Esophagus squamous epithelium (tissue), 5 donors: ENCODE results near the gene SRMS. TPM values are rescaled to one million over a fixed set of nuclear protein-coding genes. Genes with fewer than 3 reads are reported as not detected.

Experiments
- DNase-seq: peaks from one replicate; lab custom pipeline; 2025; lab: John Stamatoyannopoulos, UW
- H3K27ac ChIP-seq, 4 donors: fragments of 200-600 bp; sonication (generic); one replicate each; pipeline ENCODE4 v1.5.1; 2016 to 2019; ENCODE audit warnings: mild to moderate bottlenecking in 1 of 4
- H3K27me3 ChIP-seq, 4 donors: fragments of 200-600 bp; sonication (generic); 1 replicate in 3 of 4; 2 replicates in 1 of 4; pipeline versions ENCODE4 v1.5.1 to v1.6.0; 2017 to 2021; ENCODE audit warnings: antibody characterized with exemption in 1 of 4
- H3K36me3 ChIP-seq, 3 donors: fragments of 200-600 bp; sonication (generic); one replicate each; pipeline ENCODE4 v1.5.1; 2016 to 2019
- H3K4me1 ChIP-seq, 3 donors: fragments of 200-600 bp; sonication (generic); one replicate each; pipeline ENCODE4 v1.5.1; 2017 to 2019
- H3K4me3 ChIP-seq, 4 donors: fragments of 200-600 bp; sonication (generic); 1 replicate in 3 of 4; 2 replicates in 1 of 4; pipeline ENCODE4 v1.5.1; 2016 to 2019; ENCODE audit warnings: mild to moderate bottlenecking in 2 of 4, moderate library complexity in 1 of 4
- H3K9me3 ChIP-seq, 3 donors: fragments of 200-600 bp; sonication (generic); one replicate each; pipeline ENCODE4 v1.5.1; 2016 to 2019
- CTCF ChIP-seq, 6 experiments: fragments of 450-650 bp in 4 of 6; fragments of 200-600 bp in 2 of 6; sonication (generic) in 2 of 6; IDR thresholded peaks; one replicate each; pipeline ENCODE4 v1.5.1; 2016 to 2019; ENCODE audit warnings: antibody characterized with exemption in 6 of 6, mild to moderate bottlenecking in 4 of 6, moderate library complexity in 4 of 6
- POLR2A ChIP-seq, 4 donors: fragments of 450-650 bp; IDR thresholded peaks; one replicate each; pipeline ENCODE4 v1.6.1; 2017; ENCODE audit warnings: antibody characterized with exemption in 4 of 4, mild to moderate bottlenecking in 4 of 4, moderate library complexity in 3 of 4
- WGBS, 2 donors: methylation state at CpG; one replicate each; pipeline ENCODE4 v1.1.5; 2018; 5-methylcytosine and 5-hydroxymethylcytosine counted together
- intact Hi-C: fragments of 100-400 bp; cut with DNase I; formaldehyde crosslinking; loops from one replicate; pipeline ENCODE4 v1.15.0; 2022
- total RNA-seq, 4 donors: library from RNA; depleted of rRNA; stranded (reverse); fragments of >200 nt; gene quantifications; one replicate each; pipeline ENCODE4 v1.1.0, GENCODE V29; 2016
- donor health status: DM: yes; HTN: yes; CAD: no.

Gene SRMS
- total RNA-seq, 4 donors from 2014 or later, result not detected

- TF ChIP-seq CTCF (IDR thresholded peaks at IDR 0.05) (no peak), POLR2A (IDR thresholded peaks at IDR 0.05) (no peak)
- Histone ChIP-seq H3K36me3 (no peaks in the 10 kb centered on the region), H3K4me1 (peaks cover 19 to 81% (median 29%) of the 10 kb centered on the region in 3 donors), H3K4me3 (no peak overlapping the region), H3K27ac (no peak overlapping the region), H3K27me3 (peaks cover 0 to 79% (median 0%) of the 10 kb centered on the region in 4 donors), H3K9me3 (no peaks in the 10 kb centered on the region)
- DNase-seq, result no peak
- WGBS, 2 donors, result no CpG with 5 or more reads among the region's 29 CpGs
- intact Hi-C loops, result loop anchor here (5.0 kb wide), 2 partner anchors 198 to 433 kb away; partner anchors contain the start of genes LIME1 and SLC2A4RG
These were observed 7.8 kb downstream of the SRMS start for GRCh38 chr20:63539441-63540370.

- intact Hi-C loops, result loop anchor here (5.0 kb wide), 2 partner anchors 198 to 433 kb away; partner anchors contain the start of genes LIME1 and SLC2A4RG
- H3K4me3 ChIP-seq, result peak overlapping the region in 1 of 4 donors; percentile 57
- DNase-seq, result no peak
- no peaks in the 10 kb centered on the region for H3K36me3 ChIP-seq
- peaks cover 24 to 85% (median 36%) of the 10 kb centered on the region in 3 donors for H3K4me1 ChIP-seq
- H3K9me3 ChIP-seq, result no peaks in the 10 kb centered on the region
- peak overlapping the region in 3 of 4 donors; percentile 90 to 99 (median 96) for H3K27ac ChIP-seq
- WGBS, 2 donors, result 44 to 45% methylated on average over 9 to 10 of the region's 12 CpGs
- H3K27me3 ChIP-seq, result peaks cover 0 to 79% (median 0%) of the 10 kb centered on the region in 4 donors
- TF ChIP-seq POLR2A (IDR thresholded peaks at IDR 0.05) (no peak), CTCF (IDR thresholded peaks at IDR 0.05) (no peak)
These were observed 8.5 kb downstream of the SRMS start for GRCh38 chr20:63539092-63539430.

GRCh38 chr20:63538204-63539091, 9.1 kb downstream of the SRMS start:
- Histone ChIP-seq H3K36me3 (no peaks in the 10 kb centered on the region), H3K9me3 (no peaks in the 10 kb centered on the region), H3K4me1 (peaks cover 30 to 91% (median 42%) of the 10 kb centered on the region in 3 donors), H3K4me3 (peak overlapping the region; percentile 46 to 67 (median 62)), H3K27ac (peak overlapping the region; percentile 90 to 99 (median 95)), H3K27me3 (peaks cover 0 to 82% (median 0%) of the 10 kb centered on the region in 4 donors)
- no peak for DNase-seq
- TF ChIP-seq CTCF (IDR thresholded peaks at IDR 0.05) (peak in 2 of 6 experiments; percentile 7 to 9), POLR2A (IDR thresholded peaks at IDR 0.05) (no peak)
- 34 to 43% methylated on average over 3 to 4 of the region's 27 CpGs for WGBS, 2 donors
- intact Hi-C loops, result loop anchor here (5.0 kb wide), 2 partner anchors 199 to 434 kb away; partner anchors contain the start of genes LIME1 and SLC2A4RG

GRCh38 chr20:63537525-63538203, 9.9 kb downstream of the SRMS start:
- H3K36me3 ChIP-seq, result peaks cover 0 to 2% (median 0%) of the 10 kb centered on the region in 3 donors
- peaks cover 31 to 91% (median 43%) of the 10 kb centered on the region in 3 donors for H3K4me1 ChIP-seq
- TF ChIP-seq CTCF (IDR thresholded peaks at IDR 0.05), result peak; percentile 94 to 99 (median 98)
- TF ChIP-seq POLR2A (IDR thresholded peaks at IDR 0.05), result peak in 3 of 4 donors; percentile 61 to 78 (median 63)
- intact Hi-C loops, result loop anchor here (5.0 kb wide), 2 partner anchors 200 to 435 kb away; partner anchors contain the start of genes LIME1 and SLC2A4RG
- H3K27ac ChIP-seq, result peak overlapping the region; percentile 90 to 99 (median 95)
- no peaks in the 10 kb centered on the region for H3K9me3 ChIP-seq
- peak; percentile 78 for DNase-seq
- peak overlapping the region; percentile 46 to 67 (median 62) for H3K4me3 ChIP-seq
- WGBS, 2 donors, result 0% methylated on average over 7 to 14 of the region's 34 CpGs
- H3K27me3 ChIP-seq, result peaks cover 0 to 80% (median 0%) of the 10 kb centered on the region in 4 donors
